Neural progenitor cell (in vitro differentiated cells): ENCODE results near the gene C16orf82. TPM values are rescaled to one million over a fixed set of nuclear protein-coding genes. Genes with fewer than 3 reads are reported as not detected.

Source experiments
- DNase-seq: peaks from one replicate; pipeline ENCODE4 v3.0.0-alpha.2; 2016; ENCODE audit warnings: low spot score
- H2AFZ ChIP-seq: fragments of 200-600 bp; sonication (generic); replicated peaks from 2 replicates; pipeline ENCODE4 v1.6.1; 2016; ENCODE audit warnings: antibody characterized with exemption
- H3F3A ChIP-seq: fragments of 200-600 bp; sonication (generic); 2 replicates; pipeline ENCODE4 v1.6.1; 2016; ENCODE audit warnings: antibody characterized with exemption, low read depth
- H3K27ac ChIP-seq: fragments of 200-600 bp; sonication (generic); 2 replicates; pipeline ENCODE4 v1.5.1; 2016; ENCODE audit warnings: mild to moderate bottlenecking
- H3K27me3 ChIP-seq: fragments of 200-600 bp; sonication (generic); 2 replicates; pipeline ENCODE4 v1.6.1; 2016; ENCODE audit warnings: mild to moderate bottlenecking, moderate library complexity
- H3K36me3 ChIP-seq: fragments of 200-600 bp; sonication (generic); 2 replicates; pipeline ENCODE4 v1.5.1; 2016
- H3K4me1 ChIP-seq: fragments of 200-600 bp; sonication (generic); 2 replicates; pipeline ENCODE4 v1.6.1; 2016; ENCODE audit warnings: mixed run types
- H3K4me2 ChIP-seq: fragments of 200-600 bp; sonication (generic); 2 replicates; pipeline ENCODE4 v1.6.1; 2016
- H3K4me3 ChIP-seq: fragments of 200-600 bp; sonication (generic); 2 replicates; pipeline ENCODE4 v1.5.1; 2016
- H3K79me2 ChIP-seq: fragments of 200-600 bp; sonication (generic); 2 replicates; pipeline ENCODE4 v1.6.1; 2016; ENCODE audit warnings: low read depth
- H3K9ac ChIP-seq: fragments of 200-600 bp; sonication (generic); 2 replicates; pipeline ENCODE4 v1.6.1; 2016
- H3K9me3 ChIP-seq: fragments of 200-600 bp; sonication (generic); 2 replicates; pipeline ENCODE4 v1.5.1; 2016; ENCODE audit warnings: low read depth
- H4K20me1 ChIP-seq: fragments of 200-600 bp; sonication (generic); 2 replicates; pipeline ENCODE4 v1.6.1; 2016; ENCODE audit warnings: low read depth
- H3K27ac Mint-ChIP-seq: 3 replicates; pipeline ENCODE4 v1.8.0; 2021; ENCODE audit warnings: mixed read lengths
- H3K27me3 Mint-ChIP-seq: 2 replicates; pipeline ENCODE4 v1.8.0; 2022; ENCODE audit warnings: low read depth, mild to moderate bottlenecking, inconsistent platforms, moderate library complexity, mixed read lengths; ENCODE audit not compliant: insufficient read depth
- H3K36me3 Mint-ChIP-seq: 3 replicates; pipeline ENCODE4 v1.8.0; 2021; ENCODE audit warnings: mixed read lengths
- H3K4me1 Mint-ChIP-seq: 3 replicates; pipeline ENCODE4 v1.8.0; 2021; ENCODE audit warnings: mixed read lengths
- H3K4me3 Mint-ChIP-seq: 3 replicates; pipeline ENCODE4 v1.8.0; 2021; ENCODE audit warnings: mild to moderate bottlenecking, moderate library complexity, mixed read lengths
- H3K9me3 Mint-ChIP-seq: 3 replicates; pipeline ENCODE4 v1.8.0; 2020; ENCODE audit warnings: mixed read lengths
- CTCF ChIP-seq: fragments of 200-600 bp; sonication (generic); IDR thresholded peaks from 2 replicates; pipeline ENCODE4 v1.5.1; 2017; ENCODE audit warnings: antibody characterized with exemption, mild to moderate bottlenecking
- EZH2 ChIP-seq: fragments of 200-600 bp; sonication (generic); IDR thresholded peaks from 2 replicates; pipeline ENCODE4 v1.6.1; 2017; ENCODE audit warnings: antibody characterized with exemption, mild to moderate bottlenecking, moderate library complexity
- EZH2phosphoT487 ChIP-seq: fragments of 200-600 bp; sonication (generic); IDR thresholded peaks from 2 replicates; pipeline ENCODE4 v1.6.1; 2017; ENCODE audit warnings: antibody characterized with exemption
- total RNA-seq: library from RNA; depleted of rRNA; stranded (reverse); fragments of >200 nt; gene quantifications from 2 replicates; pipeline ENCODE4 v1.2.3, GENCODE V29; 2015; ENCODE audit warnings: low replicate concordance

C16orf82 gene
- total RNA-seq, 1 donor from 2014 or later = 0.13 TPM

GRCh38 chr16:27025581-27025980 lies 41.1 kb upstream of the C16orf82 start:
- Histone ChIP-seq H3K4me2 (no peak overlapping the region), H3K79me2 (no peaks in the 10 kb centered on the region), H3K9ac (no peak overlapping the region), H4K20me1 (no peaks in the 10 kb centered on the region), H3K4me3 (no peak overlapping the region), H3K36me3 (no peaks in the 10 kb centered on the region), H3K9me3 (no peaks in the 10 kb centered on the region), H3K27me3 (no peaks in the 10 kb centered on the region), H2AFZ (no peak overlapping the region), H3K27ac (no peak overlapping the region), H3F3A (no peaks in the 10 kb centered on the region), H3K4me1 (no peaks in the 10 kb centered on the region)
- H3K9me3 Mint-ChIP-seq = peaks cover 2% of the 10 kb centered on the region
- H3K4me1 Mint-ChIP-seq = no peaks in the 10 kb centered on the region
- peaks cover 4% of the 10 kb centered on the region for H3K27me3 Mint-ChIP-seq
- no peak for TF ChIP-seq EZH2
- TF ChIP-seq EZH2phosphoT487 = no peak
- no peak for TF ChIP-seq CTCF
- no peak for DNase-seq
- no peak overlapping the region for H3K27ac Mint-ChIP-seq
- no peaks in the 10 kb centered on the region for H3K36me3 Mint-ChIP-seq
- no peak overlapping the region for H3K4me3 Mint-ChIP-seq

GRCh38 chr16:27027971-27028370 lies 38.8 kb upstream of the C16orf82 start:
- Histone ChIP-seq H3K4me1 (no peaks in the 10 kb centered on the region), H3F3A (no peaks in the 10 kb centered on the region), H3K9me3 (no peaks in the 10 kb centered on the region), H2AFZ (peak overlapping the region; percentile 50), H3K4me3 (no peak overlapping the region), H3K9ac (no peak overlapping the region), H3K4me2 (no peak overlapping the region), H3K27me3 (no peaks in the 10 kb centered on the region), H3K36me3 (no peaks in the 10 kb centered on the region), H3K27ac (no peak overlapping the region), H4K20me1 (no peaks in the 10 kb centered on the region), H3K79me2 (no peaks in the 10 kb centered on the region)
- TF ChIP-seq EZH2phosphoT487 = no peak
- no peak for TF ChIP-seq EZH2
- no peak for TF ChIP-seq CTCF
- peaks cover 4% of the 10 kb centered on the region for H3K27me3 Mint-ChIP-seq
- no peaks in the 10 kb centered on the region for H3K36me3 Mint-ChIP-seq
- peaks cover 2% of the 10 kb centered on the region for H3K9me3 Mint-ChIP-seq
- no peak overlapping the region for H3K27ac Mint-ChIP-seq
- H3K4me1 Mint-ChIP-seq = no peaks in the 10 kb centered on the region
- H3K4me3 Mint-ChIP-seq = no peak overlapping the region
- no peak for DNase-seq

GRCh38 chr16:27028591-27029110 lies 38.1 kb upstream of the C16orf82 start:
- Histone ChIP-seq H3K4me1 (no peaks in the 10 kb centered on the region), H2AFZ (no peak overlapping the region), H3K9me3 (no peaks in the 10 kb centered on the region), H3K27me3 (no peaks in the 10 kb centered on the region), H3K4me3 (no peak overlapping the region), H3K9ac (no peak overlapping the region), H3K27ac (no peak overlapping the region), H3F3A (no peaks in the 10 kb centered on the region), H3K79me2 (no peaks in the 10 kb centered on the region), H4K20me1 (no peaks in the 10 kb centered on the region), H3K4me2 (no peak overlapping the region), H3K36me3 (no peaks in the 10 kb centered on the region)
- TF ChIP-seq EZH2phosphoT487 (no peak), EZH2 (no peak), CTCF (no peak)
- peaks cover 4% of the 10 kb centered on the region for H3K27me3 Mint-ChIP-seq
- no peaks in the 10 kb centered on the region for H3K4me1 Mint-ChIP-seq
- peaks cover 2% of the 10 kb centered on the region for H3K9me3 Mint-ChIP-seq
- no peaks in the 10 kb centered on the region for H3K36me3 Mint-ChIP-seq
- H3K4me3 Mint-ChIP-seq = no peak overlapping the region
- H3K27ac Mint-ChIP-seq = no peak overlapping the region
- no peak for DNase-seq
